ENCODE measurements around the gene DDC.
"Not testable (repeated sequence)": the region's sequence is repeated elsewhere in the genome, so short reads cannot be mapped to it uniquely, and the experiment has no call there.

The DDC gene

GRCh38 chr7:50588937-50589336 is 23.7 kb upstream of the DDC start:
- DNase-seq (ENCODE audit: low read depth), result no peak

DNA sequence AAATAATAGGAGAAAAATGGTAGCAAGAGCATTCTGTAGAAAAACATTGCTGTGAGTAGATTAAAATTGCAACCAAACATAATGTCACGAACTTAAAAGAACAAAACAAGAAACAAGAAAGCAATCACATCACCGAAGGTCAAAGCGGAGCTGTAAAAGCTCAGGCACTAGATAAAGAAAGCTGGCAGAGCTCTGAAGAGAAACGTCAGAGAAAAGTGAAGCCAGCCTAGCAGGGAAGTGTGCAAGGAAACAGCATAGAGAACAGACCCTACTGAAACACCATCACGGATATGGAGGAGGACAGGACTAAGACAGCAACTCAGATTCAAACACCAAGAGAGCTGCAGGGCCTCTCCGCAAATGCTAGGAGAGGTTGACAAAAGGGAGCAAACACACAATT is 22.5 kb upstream of the DDC start:
- no peak for DNase-seq (ENCODE audit: low read depth)

DNA sequence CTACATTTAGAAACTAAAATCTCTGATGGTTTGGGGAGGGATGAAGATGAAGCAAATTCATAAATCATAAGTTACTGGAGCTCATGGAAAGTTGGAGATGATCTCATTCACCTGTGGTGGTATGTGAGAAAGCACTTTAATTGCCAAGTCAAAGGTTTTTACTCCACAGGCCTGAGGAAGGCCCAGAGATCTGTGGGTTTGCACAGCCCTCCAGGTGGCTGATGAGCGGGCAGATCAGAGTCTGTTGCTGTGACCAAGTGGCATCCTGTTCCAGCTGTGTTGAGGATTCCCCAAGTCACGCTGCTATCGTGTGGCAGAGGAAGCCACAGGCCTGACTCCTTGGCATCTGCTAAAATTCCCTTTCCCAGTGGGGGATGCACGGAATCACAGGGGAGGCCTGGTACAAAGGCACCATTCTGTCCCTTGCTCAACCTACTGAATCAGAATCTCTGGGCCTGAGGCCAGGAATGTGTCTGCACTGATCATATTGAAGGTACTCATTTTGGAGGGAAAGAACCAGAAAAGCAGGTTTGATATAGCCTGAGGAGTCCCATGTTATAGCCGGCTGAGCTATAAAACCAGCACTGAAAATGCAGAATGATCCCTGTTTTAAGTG is 19.7 kb upstream of the DDC start:
- no peak for DNase-seq (ENCODE audit: low read depth)

DNA sequence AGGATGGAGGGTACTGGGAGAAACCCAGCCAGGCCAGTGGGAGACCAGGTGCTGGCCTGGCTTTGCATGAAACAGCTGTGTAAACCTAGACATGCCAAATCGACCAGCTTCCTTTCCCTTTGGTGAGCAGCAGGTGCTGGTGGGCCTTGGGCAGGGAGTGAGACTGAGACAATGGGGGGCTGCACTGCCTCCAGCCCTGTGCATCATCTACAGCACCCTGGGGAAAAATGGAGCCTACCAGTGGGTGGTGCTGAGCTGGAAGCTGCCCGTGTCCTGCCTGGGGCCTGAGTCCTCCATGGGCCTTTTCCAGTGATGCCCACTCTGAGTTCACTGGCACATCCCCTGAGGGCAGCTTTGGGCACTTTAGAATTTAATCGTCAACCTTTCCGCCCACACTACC is 19.2 kb upstream of the DDC start:
- no peak for DNase-seq (ENCODE audit: low read depth)

GRCh38 chr7:50583295-50583694 is 18.1 kb upstream of the DDC start:
- not testable (repeated sequence) for DNase-seq (ENCODE audit: low read depth)

GRCh38 chr7:50582271-50582670 is 17.1 kb upstream of the DDC start:
- not testable (repeated sequence) for DNase-seq (ENCODE audit: low read depth)

DNA sequence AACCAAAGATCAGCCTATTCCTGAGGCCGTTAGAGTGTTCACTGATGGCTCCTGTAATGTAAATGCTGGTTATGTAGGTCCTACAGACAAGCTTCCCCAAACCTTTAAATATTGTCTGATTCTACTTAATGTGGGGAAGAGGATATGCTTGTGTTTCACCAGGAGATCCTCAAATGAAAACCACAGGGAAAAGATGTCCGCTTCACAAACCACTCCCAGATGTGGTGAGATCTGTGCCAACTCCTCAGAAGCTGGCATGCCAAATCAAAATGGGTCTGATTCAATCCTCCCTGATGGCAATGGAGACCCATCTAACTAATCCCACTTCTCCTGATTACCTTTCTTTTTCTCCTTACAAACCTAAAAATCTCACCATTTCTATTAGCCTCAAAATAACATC is 15.5 kb upstream of the DDC start:
- not testable (repeated sequence) for DNase-seq (ENCODE audit: low read depth)

GRCh38 chr7:50580057-50580456 is 14.9 kb upstream of the DDC start:
- no peak for DNase-seq (ENCODE audit: low read depth)

DNA sequence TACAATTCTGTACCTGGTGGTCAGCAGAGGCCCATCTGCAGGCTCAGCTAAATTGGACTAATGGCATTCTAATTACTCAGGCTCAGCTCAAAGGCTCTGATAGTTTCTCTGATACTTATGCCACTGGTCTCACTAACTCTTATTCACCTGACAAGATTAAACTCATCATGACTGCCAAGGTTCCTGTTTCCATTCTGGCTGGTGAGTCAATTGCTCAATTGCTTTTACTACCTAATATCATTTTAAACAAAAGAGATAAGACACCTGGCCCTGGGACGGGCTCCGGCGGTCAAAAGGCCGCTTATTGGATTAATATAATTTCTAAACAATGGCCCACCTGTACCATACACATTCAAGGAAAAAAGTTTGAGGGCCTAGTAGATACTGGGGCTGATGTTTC is 12.9 kb upstream of the DDC start:
- DNase-seq (ENCODE audit: low read depth), result not testable (repeated sequence)

GRCh38 chr7:50577569-50577968 is 12.4 kb upstream of the DDC start:
- no peak for DNase-seq (ENCODE audit: low read depth)

DNA sequence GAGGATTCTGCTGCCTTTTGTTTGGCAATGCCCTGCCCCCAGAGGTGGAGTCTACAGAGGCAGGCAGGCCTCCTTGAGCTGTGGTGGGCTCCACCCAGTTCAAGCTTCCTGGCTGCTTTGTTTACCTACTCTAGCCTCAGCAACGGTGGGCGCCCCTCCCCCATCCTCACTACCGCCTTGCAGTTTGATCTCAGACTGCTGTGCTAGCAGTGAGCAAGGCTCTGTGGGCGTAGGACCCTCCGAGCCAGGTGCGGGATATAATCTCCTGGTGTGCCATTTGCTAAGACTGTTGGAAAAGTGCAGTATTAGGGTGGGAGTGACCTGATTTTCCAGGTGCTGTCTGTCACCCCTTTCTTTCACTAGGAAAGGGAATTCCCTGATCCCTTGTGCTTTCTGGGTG is 11.2 kb upstream of the DDC start:
- DNase-seq (ENCODE audit: low read depth), result not testable (repeated sequence)

GRCh38 chr7:50567715-50568261 is 2.6 kb upstream of the DDC start:
- no peak for DNase-seq (ENCODE audit: low read depth)

DNA sequence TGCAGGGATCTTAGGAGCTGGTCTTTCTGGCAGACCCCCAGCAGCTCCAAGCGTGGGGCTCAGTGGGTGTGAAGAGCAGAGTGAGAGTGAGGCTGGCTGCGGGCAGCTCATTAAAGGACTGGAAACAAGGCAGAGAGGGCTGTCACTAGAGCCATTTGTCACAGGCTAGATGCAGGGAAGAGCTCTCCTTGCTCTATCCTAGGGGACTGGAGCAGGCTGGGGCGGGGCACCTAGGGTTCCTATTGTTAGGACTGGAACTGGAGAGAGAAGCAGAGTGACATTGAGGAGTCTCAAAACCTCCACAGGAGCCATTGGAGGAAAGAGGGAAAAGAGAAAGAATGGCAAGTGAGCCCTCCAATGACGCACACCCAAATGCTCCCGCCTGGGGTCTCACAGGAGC is 772 bp upstream of the DDC start:
- DNase-seq (ENCODE audit: low read depth), result no peak

DNA sequence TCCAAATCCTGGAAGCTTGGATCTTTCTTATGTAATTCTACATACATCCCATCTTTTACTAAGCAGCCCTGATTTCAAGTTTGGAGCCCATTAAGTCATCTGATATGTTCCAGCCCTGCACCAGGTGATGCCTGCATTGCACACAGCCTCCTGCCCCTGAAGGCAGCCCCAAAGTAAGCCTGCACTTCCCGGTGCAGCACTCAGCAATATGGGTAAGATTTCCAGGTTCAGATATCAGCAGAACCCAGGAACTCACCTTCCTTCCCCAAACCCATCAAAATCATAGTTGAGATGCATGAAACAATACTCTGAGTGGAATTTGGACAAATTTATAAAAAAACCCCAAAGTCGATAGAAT is 333 bp upstream of the DDC start:
- DNase-seq (ENCODE audit: low read depth), result no peak

GRCh38 chr7:50564171-50564570 is 1.0 kb downstream of the DDC start:
- no peak for DNase-seq (ENCODE audit: low read depth)

- DNase-seq (ENCODE audit: low read depth), result no peak
Observed at GRCh38 chr7:50562136-50562535, 3.1 kb downstream of the DDC start.

GRCh38 chr7:50560865-50561351 is 4.3 kb downstream of the DDC start:
- no peak for DNase-seq (ENCODE audit: low read depth)

DNA sequence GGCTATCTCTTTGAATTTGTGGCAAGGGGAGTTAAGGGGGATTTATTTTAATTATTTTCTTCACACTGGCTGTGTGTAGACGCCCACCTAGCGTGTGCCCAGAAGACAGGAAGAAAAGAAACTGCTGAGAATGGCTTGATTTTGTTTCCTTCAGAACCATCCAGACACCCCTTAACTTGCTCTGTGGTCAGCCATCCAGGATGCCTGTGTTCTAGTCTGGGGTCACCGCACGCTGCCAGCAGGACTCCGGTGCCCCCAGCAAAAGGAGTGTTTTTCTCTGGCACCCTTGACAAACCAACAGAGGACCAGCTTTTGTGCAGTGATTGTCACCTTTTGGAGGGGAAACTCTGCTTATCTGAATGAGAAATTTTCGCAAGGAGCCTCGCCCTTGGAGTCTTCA is 5.3 kb downstream of the DDC start:
- no peak for DNase-seq (ENCODE audit: low read depth)

DNA sequence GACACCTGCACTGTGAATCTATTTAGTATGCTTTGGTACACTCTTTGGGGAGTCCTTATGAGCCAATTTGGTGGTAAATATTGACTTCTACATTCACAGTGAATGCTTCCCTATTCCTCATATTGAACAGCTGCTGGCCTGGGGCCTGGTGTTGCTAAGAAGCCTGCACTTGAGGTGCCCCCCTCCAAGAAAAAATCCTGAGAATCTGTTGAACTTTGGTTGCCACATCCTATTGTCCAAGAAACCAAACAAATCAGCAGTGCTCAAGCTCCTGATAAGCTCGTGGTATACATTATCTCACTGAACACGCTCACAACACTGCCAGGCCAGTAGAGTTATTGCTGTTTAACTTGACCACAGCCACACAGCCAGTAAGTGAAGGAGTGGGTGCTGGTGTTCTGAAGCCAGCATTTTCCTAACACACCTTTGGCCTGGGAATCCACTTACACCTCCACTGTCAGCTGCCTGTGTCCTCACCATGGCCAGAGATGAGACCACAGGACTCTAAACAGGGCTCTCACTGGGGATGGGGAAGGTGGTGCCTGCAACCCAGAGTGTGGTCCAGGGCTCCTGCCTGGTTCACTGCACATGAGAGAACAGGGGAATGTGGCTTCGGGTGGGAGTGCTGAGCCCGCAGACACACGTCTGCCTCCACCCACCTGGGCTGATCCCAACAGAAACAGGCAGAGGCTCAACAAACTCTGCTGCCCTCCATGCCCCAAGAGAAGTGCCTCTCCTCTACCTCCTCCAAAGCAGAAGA is 6.7 kb downstream of the DDC start:
- no peak for DNase-seq (ENCODE audit: low read depth)

DNA sequence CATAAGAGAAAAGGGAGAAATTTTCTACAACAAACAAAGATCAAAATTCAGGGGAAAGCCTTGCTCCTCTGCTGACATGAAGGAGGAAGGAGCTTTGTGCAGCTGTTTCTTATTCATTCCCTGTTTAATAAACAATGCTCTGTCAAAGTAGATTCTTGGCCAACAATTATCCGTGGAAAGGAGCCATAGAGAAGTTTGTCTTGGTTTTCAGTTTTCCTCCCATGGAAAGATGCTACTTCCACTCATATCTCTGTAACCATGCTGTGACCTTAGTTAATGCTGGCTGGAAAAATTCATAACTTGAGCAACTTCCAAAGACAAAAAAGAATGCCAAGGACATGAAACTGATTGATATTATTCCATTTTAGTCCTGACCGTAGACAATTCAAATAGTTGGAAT is 8.1 kb downstream of the DDC start:
- no peak for DNase-seq (ENCODE audit: low read depth)

- no peak for DNase-seq (ENCODE audit: low read depth)
Observed at GRCh38 chr7:50556247-50556991, 8.8 kb downstream of the DDC start.

DNA sequence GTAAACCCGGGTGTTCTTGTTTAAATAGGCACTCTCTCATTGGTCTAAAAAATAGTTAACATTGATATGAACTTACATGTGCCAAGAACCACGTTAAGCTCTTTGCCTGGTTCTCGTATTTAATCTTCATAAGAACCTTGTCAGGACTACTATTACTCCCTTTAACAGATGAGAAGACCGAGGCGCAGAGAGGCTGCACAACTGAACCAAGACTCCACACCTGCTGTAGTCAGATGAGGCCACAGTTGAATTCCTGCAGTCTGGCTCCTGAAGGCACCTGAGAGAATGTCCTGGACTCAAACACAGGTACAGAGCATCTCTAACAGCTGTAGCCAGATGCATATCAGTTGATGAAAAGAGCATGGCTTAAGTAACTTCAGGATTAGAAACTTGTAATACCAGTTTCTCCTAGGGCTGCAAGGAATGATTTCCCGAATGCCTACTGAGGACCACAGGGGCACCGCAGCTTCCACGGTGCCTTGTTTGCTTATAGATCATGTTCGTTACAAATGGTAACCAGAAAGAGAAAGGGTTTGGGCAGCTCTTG is 9.5 kb downstream of the DDC start:
- DNase-seq (ENCODE audit: low read depth), result no peak
